Tibial nerve (tissue), 4 donors: ENCODE data around the gene SAT2. TPM values are rescaled to one million over a fixed set of nuclear protein-coding genes. Genes with fewer than 3 reads are reported as not detected.

Experiments used
- DNase-seq, 2 donors: peaks; one replicate each; pipeline ENCODE4 v3.0.0-alpha.2; 2019; ENCODE audit warnings: low spot score in 2 of 2
- H3K27ac ChIP-seq, 4 donors: fragments of 200-600 bp; sonication (generic) in 3 of 4; one replicate each; pipeline ENCODE4 v1.5.1; 2017 to 2019; ENCODE audit warnings: mild to moderate bottlenecking in 1 of 4
- H3K27me3 ChIP-seq, 2 donors: fragments of 200-600 bp; sonication (generic) in 1 of 2; one replicate each; pipeline versions ENCODE4 v1.5.1 to v1.6.0; 2017 to 2019
- H3K36me3 ChIP-seq, 3 donors: fragments of 200-600 bp; sonication (generic); one replicate each; pipeline ENCODE4 v1.5.1; 2018 to 2019
- H3K4me1 ChIP-seq, 4 donors: fragments of 200-600 bp; sonication (generic) in 3 of 4; one replicate each; pipeline ENCODE4 v1.5.1; 2017 to 2019
- H3K4me3 ChIP-seq, 4 donors: fragments of 200-600 bp; sonication (generic) in 3 of 4; one replicate each; pipeline ENCODE4 v1.5.1; 2017 to 2019; ENCODE audit warnings: mild to moderate bottlenecking in 1 of 4, moderate library complexity in 1 of 4
- H3K9me3 ChIP-seq, 4 donors: fragments of 200-600 bp; sonication (generic) in 3 of 4; one replicate each; pipeline ENCODE4 v1.5.1; 2017 to 2019
- CTCF ChIP-seq, 5 experiments: fragments of 200-600 bp in 3 of 5; fragments of 450-650 bp in 2 of 5; sonication (generic) in 3 of 5; IDR thresholded peaks; one replicate each; pipeline ENCODE4 v1.5.1; 2016 to 2019; ENCODE audit warnings: antibody characterized with exemption in 5 of 5, mild to moderate bottlenecking in 3 of 5, moderate library complexity in 2 of 5
- EP300 ChIP-seq, 2 donors: sonication (generic); formaldehyde crosslinking; IDR thresholded peaks; one replicate each; pipeline ENCODE4 v1.6.1; 2017; ENCODE audit warnings: antibody characterized with exemption in 2 of 2, mild to moderate bottlenecking in 1 of 2
- POLR2A ChIP-seq, 2 donors: fragments of 450-650 bp; IDR thresholded peaks; one replicate each; pipeline ENCODE4 v1.6.1; 2017; ENCODE audit warnings: antibody characterized with exemption in 2 of 2, mild to moderate bottlenecking in 2 of 2, moderate library complexity in 2 of 2
- WGBS, 2 donors: methylation state at CpG; one replicate each; pipeline ENCODE4 v1.1.5; 2018; 5-methylcytosine and 5-hydroxymethylcytosine counted together
- total RNA-seq, 4 donors: library from RNA; depleted of rRNA; stranded (reverse); fragments of >200 nt; gene quantifications; one replicate each; pipeline ENCODE4 v1.1.0, GENCODE V29; 2016

Gene SAT2
- total RNA-seq, 4 donors from 2014 or later: 69.3 to 130 (median 82.0) TPM

- H3K27me3 ChIP-seq: no peaks in the 10 kb centered on the region
- no peak for DNase-seq
- H3K27ac ChIP-seq: peak overlapping the region; percentile 93 to 97 (median 96)
- H3K4me1 ChIP-seq: peaks cover 0 to 76% (median 47%) of the 10 kb centered on the region in 4 donors
- H3K4me3 ChIP-seq: peak overlapping the region; percentile 51 to 85 (median 56)
- WGBS, 2 donors: 74 to 89% methylated on average over 23 to 35 of the region's 36 CpGs
- TF ChIP-seq POLR2A (IDR thresholded peaks at IDR 0.05) (no peak), EP300 (IDR thresholded peaks at IDR 0.05) (no peak), CTCF (IDR thresholded peaks at IDR 0.05) (no peak)
- no peaks in the 10 kb centered on the region for H3K9me3 ChIP-seq
- peaks cover 4 to 50% (median 6%) of the 10 kb centered on the region in 3 donors for H3K36me3 ChIP-seq
Observed at GRCh38 chr17:7582396-7583252, 45.0 kb downstream of the SAT2 start.

GRCh38 chr17:7580604-7581575 is 46.7 kb downstream of the SAT2 start:
- Histone ChIP-seq H3K9me3 (no peaks in the 10 kb centered on the region), H3K36me3 (peaks cover 4 to 53% (median 23%) of the 10 kb centered on the region in 3 donors), H3K27me3 (no peaks in the 10 kb centered on the region), H3K27ac (peak overlapping the region; percentile 46 to 97 (median 96)), H3K4me1 (peaks cover 0 to 90% (median 51%) of the 10 kb centered on the region in 4 donors), H3K4me3 (peak overlapping the region in 2 of 4 donors; percentile 12 to 59)
- DNase-seq: no peak
- 73 to 76% methylated on average over 23 of the region's 23 CpGs for WGBS, 2 donors
- no peak for TF ChIP-seq EP300 (IDR thresholded peaks at IDR 0.05)
- no peak for TF ChIP-seq CTCF (IDR thresholded peaks at IDR 0.05)
- no peak for TF ChIP-seq POLR2A (IDR thresholded peaks at IDR 0.05)

GRCh38 chr17:7579834-7580603 is 47.6 kb downstream of the SAT2 start:
- Histone ChIP-seq H3K36me3 (peaks cover 4 to 62% (median 27%) of the 10 kb centered on the region in 3 donors), H3K27me3 (no peaks in the 10 kb centered on the region), H3K4me1 (peaks cover 0 to 90% (median 60%) of the 10 kb centered on the region in 4 donors), H3K9me3 (no peaks in the 10 kb centered on the region), H3K4me3 (peak overlapping the region; percentile 11 to 59 (median 26)), H3K27ac (peak overlapping the region; percentile 46 to 97 (median 96))
- TF ChIP-seq CTCF (IDR thresholded peaks at IDR 0.05) (no peak), EP300 (IDR thresholded peaks at IDR 0.05) (no peak), POLR2A (IDR thresholded peaks at IDR 0.05) (no peak)
- 68 to 70% methylated on average over 12 of the region's 12 CpGs for WGBS, 2 donors
- DNase-seq: peak in 1 of 2 donors; percentile 22

GRCh38 chr17:7579001-7579833 is 48.4 kb downstream of the SAT2 start, which contains the start of gene CD68:
Gene CD68, plus strand, starts transcription at chr17:7579638. Its CDS starts 40 bp downstream, at chr17:7579678.
- peaks cover 4 to 70% (median 27%) of the 10 kb centered on the region in 3 donors for H3K36me3 ChIP-seq
- 15 to 20% methylated on average over 7 of the region's 7 CpGs for WGBS, 2 donors

More at GRCh38 chr17:7579001-7579833, 48.4 kb downstream of the SAT2 start, which contains the start of gene CD68:
- Histone ChIP-seq H3K27ac (peak within 1 kb of the TSS; percentile 46 to 97 (median 96)), H3K27me3 (no peaks in the 10 kb centered on the region), H3K4me1 (peaks cover 0 to 90% (median 62%) of the 10 kb centered on the region in 4 donors), H3K9me3 (no peaks in the 10 kb centered on the region), H3K4me3 (peak within 1 kb of the TSS; percentile 11 to 59 (median 26))
- DNase-seq: peak in 1 of 2 donors; percentile 64
- peak in 1 of 2 donors; percentile 86 for TF ChIP-seq EP300 (IDR thresholded peaks at IDR 0.05)
- peak; percentile 48 to 60 for TF ChIP-seq POLR2A (IDR thresholded peaks at IDR 0.05)
- TF ChIP-seq CTCF (IDR thresholded peaks at IDR 0.05): peak in 1 of 5 experiments; percentile 7
